OCI-LY3 (cell line): ENCODE measurements around the gene ARHGAP22.

Experiments used
- H2AFZ ChIP-seq: fragments of 200-600, 300-600 bp; shearing (Covaris generic); 2 replicates; pipeline ENCODE4 v1.6.0; 2014; ENCODE audit warnings: antibody characterized with exemption, low read depth, low read length
- H3K27ac ChIP-seq: fragments of 200-600, 300-600 bp; sonication (generic); 2 replicates; pipeline ENCODE4 v1.5.1; 2014; ENCODE audit warnings: mild to moderate bottlenecking, low read length, moderate library complexity, mixed read lengths
- H3K27me3 ChIP-seq: fragments of 200-600, 300-600 bp; sonication (generic); 2 replicates; pipeline ENCODE4 v1.6.1; 2014; ENCODE audit warnings: low read depth, low read length, mixed read lengths
- H3K36me3 ChIP-seq: fragments of 200-600, 300-600 bp; sonication (generic); replicated peaks from 2 replicates; pipeline ENCODE3; 2014; ENCODE audit warnings: low read depth, low read length, mixed read lengths
- H3K4me1 ChIP-seq: fragments of 300-600, 200-600 bp; sonication (generic); 2 replicates; pipeline ENCODE4 v1.6.1; 2014; ENCODE audit warnings: low read length, mixed read lengths
- H3K4me2 ChIP-seq: fragments of 200-600, 300-600 bp; sonication (generic); 2 replicates; pipeline ENCODE4 v1.6.1; 2014; ENCODE audit warnings: low read length, mixed read lengths
- H3K4me3 ChIP-seq: fragments of 300-600, 200-600 bp; sonication (generic); 2 replicates; pipeline ENCODE4 v1.5.1; 2014; ENCODE audit warnings: antibody characterized with exemption, mild to moderate bottlenecking, low read length, moderate library complexity
- H3K79me2 ChIP-seq: fragments of 300-600, 200-600 bp; shearing (Covaris generic); 2 replicates; pipeline ENCODE4 v1.6.1; 2014; ENCODE audit warnings: mild to moderate bottlenecking, low read length, mixed read lengths
- H3K9ac ChIP-seq: fragments of 300-600, 200-600 bp; shearing (Covaris generic); 2 replicates; pipeline ENCODE4 v1.6.0; 2014; ENCODE audit warnings: mild to moderate bottlenecking, low read length, moderate library complexity
- H3K9me3 ChIP-seq: fragments of 200-600, 300-600 bp; shearing (Covaris generic); 2 replicates; pipeline ENCODE4 v1.6.1; 2014; ENCODE audit warnings: low read length, mixed read lengths; ENCODE audit not compliant: insufficient read depth
- H4K20me1 ChIP-seq: fragments of 200-600, 300-600 bp; sonication (generic); 2 replicates; pipeline ENCODE4 v1.6.1; 2016; ENCODE audit warnings: low read length, mixed read lengths; ENCODE audit not compliant: insufficient read depth
- EZH2phosphoT487 ChIP-seq: fragments of 200-600 bp; shearing (Covaris generic); IDR thresholded peaks from 2 replicates; pipeline ENCODE4 v1.6.1; 2018; ENCODE audit warnings: antibody characterized with exemption, mixed run types, low read depth
- TF ChIP-seq, protein P1 (sequence below): fragments of 200-600, 300-600 bp; sonication (generic); IDR thresholded peaks from 2 replicates; pipeline ENCODE4 v1.5.1; 2014; ENCODE audit warnings: antibody characterized with exemption, low read length, low read depth

ARHGAP22 gene

DNA sequence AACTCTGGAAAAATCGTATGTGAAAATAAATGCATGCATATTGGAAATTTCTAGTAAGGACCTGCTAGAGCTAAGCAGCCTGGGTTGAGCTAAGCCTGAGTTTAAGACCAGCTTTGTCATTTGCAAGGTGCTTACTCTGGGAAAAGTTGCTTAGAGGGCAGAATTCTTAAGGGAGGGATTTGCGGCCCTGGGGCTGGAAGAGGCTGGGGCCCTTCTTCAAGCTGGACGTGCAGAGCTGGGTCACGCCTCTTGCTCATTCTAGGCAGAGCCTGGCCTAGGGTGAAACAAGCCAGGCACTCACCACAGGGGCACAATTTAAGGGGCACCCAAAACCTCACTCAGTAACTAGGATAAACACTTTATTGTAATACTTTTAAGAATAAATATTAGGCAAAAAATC, 137.2 kb downstream of the ARHGAP22 start:
- no peaks in the 10 kb centered on the region for H3K9me3 ChIP-seq
- no peak overlapping the region for H3K9ac ChIP-seq
- no peaks in the 10 kb centered on the region for H3K79me2 ChIP-seq
- TF ChIP-seq, protein P1, sequence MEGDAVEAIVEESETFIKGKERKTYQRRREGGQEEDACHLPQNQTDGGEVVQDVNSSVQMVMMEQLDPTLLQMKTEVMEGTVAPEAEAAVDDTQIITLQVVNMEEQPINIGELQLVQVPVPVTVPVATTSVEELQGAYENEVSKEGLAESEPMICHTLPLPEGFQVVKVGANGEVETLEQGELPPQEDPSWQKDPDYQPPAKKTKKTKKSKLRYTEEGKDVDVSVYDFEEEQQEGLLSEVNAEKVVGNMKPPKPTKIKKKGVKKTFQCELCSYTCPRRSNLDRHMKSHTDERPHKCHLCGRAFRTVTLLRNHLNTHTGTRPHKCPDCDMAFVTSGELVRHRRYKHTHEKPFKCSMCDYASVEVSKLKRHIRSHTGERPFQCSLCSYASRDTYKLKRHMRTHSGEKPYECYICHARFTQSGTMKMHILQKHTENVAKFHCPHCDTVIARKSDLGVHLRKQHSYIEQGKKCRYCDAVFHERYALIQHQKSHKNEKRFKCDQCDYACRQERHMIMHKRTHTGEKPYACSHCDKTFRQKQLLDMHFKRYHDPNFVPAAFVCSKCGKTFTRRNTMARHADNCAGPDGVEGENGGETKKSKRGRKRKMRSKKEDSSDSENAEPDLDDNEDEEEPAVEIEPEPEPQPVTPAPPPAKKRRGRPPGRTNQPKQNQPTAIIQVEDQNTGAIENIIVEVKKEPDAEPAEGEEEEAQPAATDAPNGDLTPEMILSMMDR = no peak
- TF ChIP-seq EZH2phosphoT487 = no peak
- no peaks in the 10 kb centered on the region for H3K36me3 ChIP-seq
- no peaks in the 10 kb centered on the region for H3K4me1 ChIP-seq
- no peaks in the 10 kb centered on the region for H4K20me1 ChIP-seq
- no peak overlapping the region for H3K27ac ChIP-seq
- H3K4me2 ChIP-seq = no peak overlapping the region
- H3K27me3 ChIP-seq = no peaks in the 10 kb centered on the region
- H2AFZ ChIP-seq = no peak overlapping the region
- no peak overlapping the region for H3K4me3 ChIP-seq

DNA sequence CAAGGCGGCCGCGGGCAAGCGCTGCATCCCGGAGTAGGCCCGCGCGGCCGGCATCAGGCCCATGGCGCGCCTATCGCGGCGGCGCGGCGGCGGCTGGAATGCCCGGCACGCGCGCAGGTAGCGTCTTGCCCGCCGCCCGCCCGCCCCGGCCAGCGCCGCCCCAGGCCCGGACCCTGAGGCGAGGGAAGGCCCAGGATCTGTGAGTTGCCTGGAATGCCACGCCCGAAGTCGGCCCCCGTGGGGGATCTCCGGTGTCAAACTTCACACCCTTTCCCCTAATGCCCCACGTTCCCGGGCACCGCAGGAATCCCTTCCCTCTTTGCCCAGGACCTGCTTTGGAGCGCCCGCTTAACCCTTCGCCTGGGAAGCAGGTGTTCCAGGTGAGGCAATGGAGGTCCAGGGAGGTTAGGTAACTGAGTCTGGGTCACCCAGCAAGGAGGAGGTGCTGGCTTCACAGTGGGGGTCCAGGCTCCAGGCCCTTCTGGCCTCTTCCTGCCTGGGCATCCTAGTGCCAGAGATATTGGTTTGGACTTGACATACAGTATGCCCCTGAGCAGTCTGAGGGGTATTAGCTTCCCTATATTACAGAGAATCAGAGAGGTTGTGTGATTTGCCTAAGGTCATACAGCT, 138.1 kb downstream of the ARHGAP22 start:
- TF ChIP-seq EZH2phosphoT487 = no peak
- TF ChIP-seq, protein P1 = no peak
- Histone ChIP-seq H3K4me1 (no peaks in the 10 kb centered on the region), H3K36me3 (no peaks in the 10 kb centered on the region), H3K9me3 (no peaks in the 10 kb centered on the region), H3K4me2 (no peak overlapping the region), H3K9ac (no peak overlapping the region), H3K27ac (no peak overlapping the region), H4K20me1 (no peaks in the 10 kb centered on the region), H2AFZ (no peak overlapping the region), H3K27me3 (no peaks in the 10 kb centered on the region), H3K79me2 (no peaks in the 10 kb centered on the region), H3K4me3 (no peak overlapping the region)

DNA sequence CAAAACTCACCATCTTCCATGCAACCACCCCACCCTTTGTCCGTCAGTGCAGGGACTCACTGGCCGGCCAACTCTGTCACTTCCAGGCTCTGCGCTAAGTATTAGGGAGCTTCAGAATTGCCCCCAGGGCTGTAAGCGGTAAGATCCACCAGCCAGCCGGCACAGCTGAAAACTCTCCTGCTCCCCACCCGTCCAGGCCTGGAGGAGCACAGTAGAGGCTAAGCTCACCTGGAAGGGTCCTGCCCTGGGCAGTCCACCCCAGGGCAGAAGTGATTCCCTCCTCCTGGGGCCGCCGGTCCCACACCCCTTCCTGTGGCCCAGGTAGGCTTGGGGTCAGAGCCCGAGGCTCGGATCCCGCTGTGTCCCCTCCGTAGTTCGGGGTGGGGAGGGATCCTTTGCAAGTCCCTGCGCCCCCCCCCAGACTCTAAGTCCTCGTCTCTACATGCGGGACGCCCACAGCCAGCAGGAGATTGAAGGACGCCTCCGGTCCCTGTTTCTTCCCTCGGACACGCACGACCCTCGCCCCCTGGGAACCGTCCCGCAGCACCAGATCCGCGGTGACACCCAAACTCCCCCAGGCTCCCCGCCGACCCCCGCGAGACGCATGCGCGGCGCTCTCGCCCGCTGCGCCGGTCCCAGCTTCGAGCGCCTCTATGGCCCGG, 138.9 kb downstream of the ARHGAP22 start:
- Histone ChIP-seq H4K20me1 (no peaks in the 10 kb centered on the region), H2AFZ (no peak overlapping the region), H3K4me1 (no peaks in the 10 kb centered on the region), H3K27me3 (no peaks in the 10 kb centered on the region), H3K27ac (no peak overlapping the region), H3K79me2 (no peaks in the 10 kb centered on the region), H3K9ac (no peak overlapping the region), H3K4me2 (no peak overlapping the region), H3K36me3 (no peaks in the 10 kb centered on the region), H3K4me3 (no peak overlapping the region), H3K9me3 (no peaks in the 10 kb centered on the region)
- no peak for TF ChIP-seq EZH2phosphoT487
- TF ChIP-seq, protein P1 = no peak

DNA sequence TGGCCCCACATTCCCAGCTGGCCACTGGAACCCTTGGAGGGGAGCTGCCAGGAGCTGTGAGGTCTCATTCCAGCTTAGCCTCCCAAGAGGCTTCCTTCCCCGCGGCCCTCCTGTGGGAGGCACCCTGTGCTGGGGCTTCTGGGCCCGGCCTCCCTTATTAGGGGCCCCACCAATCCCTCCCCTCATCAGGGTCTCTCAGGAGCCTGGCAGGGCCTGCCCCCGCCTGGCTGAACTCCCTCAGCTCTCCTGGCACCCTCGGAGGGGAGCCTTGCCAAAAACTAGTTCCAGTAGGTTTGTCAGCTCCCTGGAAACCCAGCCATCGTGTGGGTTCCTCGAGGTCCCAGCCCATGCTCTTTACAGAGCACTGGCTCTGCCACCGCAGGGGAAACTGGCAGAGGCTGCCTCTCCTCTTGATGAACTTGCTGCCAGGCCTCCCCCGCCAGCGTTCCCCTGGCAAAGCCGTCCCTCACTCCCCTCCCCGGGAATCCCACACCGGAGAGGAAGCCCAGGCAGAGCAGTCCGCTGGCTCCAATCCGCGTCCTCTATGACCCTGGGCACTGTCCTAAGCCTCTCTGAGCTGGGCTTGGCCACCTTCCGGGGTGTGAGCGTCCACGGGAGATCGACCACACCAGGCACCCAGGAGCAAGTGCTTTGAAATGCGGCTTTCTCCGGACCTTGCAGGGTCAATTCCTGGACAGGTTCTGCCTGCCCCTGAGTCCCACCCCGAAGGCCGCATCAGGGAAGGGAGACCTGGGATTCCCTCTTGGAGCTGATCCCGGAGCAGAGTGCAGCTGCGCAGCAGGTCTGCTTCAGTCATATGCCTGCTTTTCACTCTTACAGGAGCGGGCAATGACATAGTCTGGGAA, 139.8 kb downstream of the ARHGAP22 start:
- Histone ChIP-seq H3K4me3 (no peak overlapping the region), H3K36me3 (no peaks in the 10 kb centered on the region), H4K20me1 (no peaks in the 10 kb centered on the region), H2AFZ (no peak overlapping the region), H3K4me2 (no peak overlapping the region), H3K27me3 (no peaks in the 10 kb centered on the region), H3K9me3 (no peaks in the 10 kb centered on the region), H3K4me1 (peaks cover 8% of the 10 kb centered on the region; the same call in 1 of the 2 replicates), H3K9ac (no peak overlapping the region), H3K79me2 (no peaks in the 10 kb centered on the region), H3K27ac (no peak overlapping the region)
- TF ChIP-seq, protein P1 = no peak
- TF ChIP-seq EZH2phosphoT487 = no peak
